G401.6 (cell line): ENCODE results near the gene UBE2U.
"Not testable (repeated sequence)": the region's sequence is repeated elsewhere in the genome, so short reads cannot be mapped to it uniquely, and the experiment has no call there.

Source experiments
- FAIRE-seq: peaks from 2 replicates; lab custom pipeline; 2012; peaks lifted over from hg19 to GRCh38; lab: Jason Lieb, UNC

The UBE2U gene

DNA sequence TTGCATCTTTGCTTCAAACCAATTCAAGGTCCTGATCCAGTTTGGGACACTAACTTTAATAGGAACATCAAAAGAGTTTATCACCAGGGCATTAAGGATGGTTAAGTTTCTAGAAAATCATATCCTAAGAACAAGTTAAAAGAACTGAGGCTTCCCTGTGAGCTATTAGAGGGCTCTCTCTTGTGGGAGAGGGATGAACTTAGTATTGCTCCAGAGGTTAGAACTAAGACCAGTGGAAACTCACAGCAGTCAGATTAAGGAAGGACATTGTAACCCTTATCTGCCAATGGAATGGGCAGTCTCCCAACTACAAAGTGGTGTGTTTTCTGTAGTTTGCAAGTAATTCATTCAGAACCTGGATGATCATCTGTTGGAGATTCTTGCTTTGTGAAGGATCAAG lies 36.8 kb downstream of the UBE2U start:
- no peak for FAIRE-seq

DNA sequence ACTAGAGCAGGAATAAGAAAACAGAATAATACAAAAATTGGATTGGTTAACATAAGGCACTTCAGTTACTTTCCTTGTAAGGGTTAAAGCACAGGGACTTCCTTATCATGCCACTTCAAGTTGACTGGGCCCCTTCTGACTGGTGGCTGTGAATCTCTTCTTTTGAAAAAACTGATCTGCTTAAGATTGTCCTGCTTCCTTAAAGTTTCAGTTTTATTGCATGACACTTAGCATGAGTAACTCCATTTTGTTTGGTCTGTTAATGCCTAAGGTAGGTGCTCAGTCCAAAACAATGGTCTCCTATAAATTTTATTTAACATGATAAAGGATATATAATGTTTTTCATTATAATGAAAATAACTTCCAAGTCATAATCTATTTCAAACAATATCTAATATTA lies 37.6 kb downstream of the UBE2U start:
- FAIRE-seq, result no peak

DNA sequence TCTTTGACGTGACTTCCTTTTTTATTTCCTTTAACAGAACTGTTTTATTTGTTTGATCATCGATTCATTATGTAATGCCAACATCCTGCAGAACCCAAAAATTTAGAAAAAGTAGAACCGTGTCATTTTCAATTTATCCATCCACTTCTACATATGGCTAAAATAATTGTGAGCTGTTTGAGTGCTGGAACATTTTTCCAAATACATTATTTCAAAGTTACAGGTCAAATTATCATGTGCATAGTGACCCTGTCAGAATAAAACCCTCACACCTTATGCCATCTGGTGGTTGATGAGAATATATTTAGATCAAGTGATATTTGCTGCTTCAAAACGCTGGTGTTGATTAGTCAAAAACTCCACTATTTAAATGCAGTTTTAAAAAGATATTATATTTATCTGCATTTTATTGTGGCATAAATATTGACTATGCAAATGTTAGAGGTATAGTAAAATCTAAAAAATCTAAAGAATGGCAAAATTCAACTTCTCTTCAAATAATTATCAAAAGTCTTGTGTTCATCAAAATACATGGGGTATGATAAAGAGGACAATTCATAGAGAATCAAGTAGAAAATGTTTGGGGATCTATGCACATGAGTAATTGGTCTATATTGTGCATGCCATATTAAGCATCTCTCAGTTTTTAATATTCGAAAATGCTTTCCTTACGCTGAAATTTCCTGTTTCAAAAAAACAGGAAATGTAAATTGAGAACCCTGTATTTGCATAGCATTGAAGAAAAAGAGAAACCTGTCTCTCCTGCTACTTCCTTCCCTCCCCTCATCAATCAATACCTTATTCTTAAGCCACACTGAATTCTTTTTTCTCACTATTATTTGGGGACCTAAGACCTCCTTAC lies 39.7 kb downstream of the UBE2U start:
- FAIRE-seq, result no peak

DNA sequence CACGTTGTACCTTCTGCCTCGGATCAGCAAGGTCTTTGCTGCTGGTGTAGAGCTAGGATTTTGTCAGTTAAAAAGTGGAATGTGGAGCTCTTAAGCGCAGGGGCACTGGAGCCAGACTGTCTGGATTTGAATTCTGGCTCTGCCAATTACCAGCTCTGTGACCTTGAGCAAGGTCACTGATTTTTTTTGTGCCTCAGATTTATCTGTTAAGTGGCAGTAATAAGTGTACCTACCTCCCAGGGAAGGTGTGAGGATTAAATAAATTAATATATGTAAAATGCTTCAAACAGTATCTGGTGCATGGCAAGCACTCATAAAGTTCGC lies 40.3 kb downstream of the UBE2U start:
- FAIRE-seq, result no peak

DNA sequence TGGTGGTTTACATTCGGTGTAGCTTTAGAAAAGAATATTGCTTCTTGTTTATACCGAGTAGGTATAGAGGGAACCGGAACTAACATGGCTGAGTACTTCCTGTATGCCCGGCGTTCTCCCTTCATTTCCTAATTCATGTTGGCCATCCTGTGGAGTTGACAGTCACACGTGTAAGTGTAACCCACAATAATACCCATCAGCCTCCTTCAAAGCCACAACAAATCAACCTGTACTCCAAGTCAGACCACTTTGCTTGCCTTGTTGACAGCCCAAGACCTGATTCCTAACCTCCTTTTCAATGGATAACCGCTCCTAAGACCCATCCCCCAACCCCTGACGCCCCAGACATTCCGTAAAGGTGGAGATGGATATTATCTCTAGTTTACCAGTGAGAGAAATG lies 42.1 kb downstream of the UBE2U start:
- no peak for FAIRE-seq

- peak; percentile 97 for FAIRE-seq
Measured at GRCh38 chr1:64246294-64246917, 43.0 kb downstream of the UBE2U start.

GRCh38 chr1:64248065-64248464 lies 44.6 kb downstream of the UBE2U start:
- FAIRE-seq, result no peak

GRCh38 chr1:64250472-64250871 lies 47.0 kb downstream of the UBE2U start:
- not testable (repeated sequence) for FAIRE-seq

GRCh38 chr1:64251971-64252370 lies 48.5 kb downstream of the UBE2U start:
- FAIRE-seq, result no peak

DNA sequence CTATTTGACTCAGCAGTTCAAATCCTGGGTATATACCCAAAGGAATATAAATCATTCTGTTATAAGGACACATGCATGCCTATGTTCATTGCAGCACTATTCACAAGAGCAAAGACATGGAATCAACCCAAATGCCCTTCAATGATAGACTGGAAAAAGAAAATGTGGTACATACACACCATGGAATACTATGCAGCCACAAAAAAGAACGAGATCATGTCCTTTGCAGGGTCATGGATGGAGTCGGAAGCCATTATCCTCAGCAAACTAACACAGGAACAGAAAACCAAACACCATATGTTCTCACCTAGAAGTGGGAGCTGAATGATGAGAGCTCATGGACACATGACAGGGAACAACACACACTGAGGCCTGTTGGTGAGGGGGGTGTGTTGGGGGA lies 53.8 kb downstream of the UBE2U start:
- not testable (repeated sequence) for FAIRE-seq

- not testable (repeated sequence) for FAIRE-seq
Measured at GRCh38 chr1:64258444-64258843, 55.0 kb downstream of the UBE2U start.

DNA sequence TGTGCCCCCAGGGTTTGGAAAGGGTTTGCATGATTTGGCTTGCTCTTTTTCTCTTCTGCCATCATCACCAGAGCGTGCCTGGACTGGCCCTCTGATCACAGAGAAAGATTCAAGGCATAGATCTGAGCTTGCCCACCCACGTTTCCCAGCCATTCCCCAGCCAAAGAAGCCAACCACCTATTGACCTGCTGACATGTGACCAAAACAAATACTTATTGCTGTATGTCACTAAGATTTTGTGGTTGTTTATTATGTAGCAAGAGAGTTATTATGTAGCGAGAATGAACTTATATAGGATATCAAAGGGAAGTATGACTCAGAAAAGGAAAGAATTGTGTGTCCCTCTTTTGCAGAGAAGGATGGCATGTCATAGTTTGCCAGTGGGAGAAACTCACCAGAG lies 59.9 kb downstream of the UBE2U start:
- no peak for FAIRE-seq

DNA sequence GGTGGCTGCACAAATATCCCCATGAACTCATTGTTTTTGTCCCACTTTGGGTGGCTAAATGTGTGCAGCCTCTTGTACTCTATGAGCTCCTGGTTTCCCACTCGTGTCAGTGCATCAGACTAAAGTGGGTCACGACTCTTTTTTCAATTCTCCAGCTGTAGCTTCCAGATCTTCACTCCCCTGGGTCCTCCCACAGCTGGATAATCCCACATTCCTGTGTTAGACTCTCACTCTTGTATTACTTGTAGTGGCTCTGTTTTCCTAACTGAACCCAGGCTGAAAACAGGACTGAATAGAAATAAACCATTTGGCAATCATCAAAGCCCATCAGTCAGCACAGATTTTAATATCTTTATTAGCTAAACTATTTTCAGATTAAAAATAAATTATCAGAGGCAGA lies 60.4 kb downstream of the UBE2U start:
- FAIRE-seq, result no peak

DNA sequence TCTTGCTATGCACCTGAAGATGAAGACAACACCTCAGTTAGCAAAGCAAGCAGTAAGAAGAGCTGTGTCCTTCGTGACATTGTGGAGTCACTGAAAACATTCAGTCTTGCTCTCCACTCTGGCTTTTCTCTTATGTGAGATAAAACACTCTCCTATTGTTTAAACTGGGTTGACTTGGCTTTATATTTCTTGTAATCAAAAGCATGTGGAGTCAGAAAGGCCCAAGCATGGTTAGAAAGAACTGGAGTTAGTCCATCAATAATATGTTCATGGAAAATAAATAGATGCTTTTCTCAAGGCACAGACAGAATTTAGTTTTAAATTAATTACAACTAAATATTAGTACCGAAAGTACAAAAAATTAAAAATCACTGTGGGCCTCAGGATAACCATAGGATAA lies 61.7 kb downstream of the UBE2U start:
- FAIRE-seq, result no peak

DNA sequence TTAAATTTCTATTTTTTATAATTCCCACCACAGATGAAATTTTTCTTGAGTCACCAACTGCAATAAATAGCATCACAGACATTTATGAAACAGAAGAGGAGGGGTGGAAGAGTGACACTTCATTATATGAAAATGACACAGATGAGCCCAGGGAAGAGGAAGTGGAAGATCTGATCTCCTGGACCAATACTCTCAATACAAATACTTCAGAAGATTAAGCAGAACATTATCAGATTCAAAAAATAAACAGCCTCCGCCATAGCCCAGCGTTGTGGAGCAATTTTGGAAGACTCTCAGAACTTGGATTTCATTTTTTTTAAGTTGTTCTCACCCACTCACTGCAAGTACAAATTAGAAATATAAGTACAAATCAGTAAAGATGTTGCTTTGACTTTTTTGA lies 63.6 kb downstream of the UBE2U start:
- no peak for FAIRE-seq

GRCh38 chr1:64268653-64269557 lies 65.5 kb downstream of the UBE2U start:
- FAIRE-seq, result peak; percentile 90

DNA sequence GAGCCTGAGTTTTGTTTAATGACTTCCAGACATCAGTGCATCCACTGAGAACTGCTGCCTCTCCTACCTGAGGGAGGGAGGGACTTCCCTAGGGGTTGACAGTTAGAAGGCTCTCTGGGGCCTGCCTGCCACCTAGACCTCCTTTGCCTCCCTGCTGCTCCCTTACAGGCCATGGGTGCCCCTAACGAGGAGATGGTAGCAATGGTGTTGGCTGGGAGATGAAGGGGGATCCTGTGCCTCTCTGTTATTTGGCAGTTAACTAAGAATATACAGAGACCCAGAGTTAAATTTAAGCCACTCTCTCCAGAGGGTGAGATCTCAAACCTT lies 66.1 kb downstream of the UBE2U start:
- no peak for FAIRE-seq

- FAIRE-seq, result no peak
Measured at GRCh38 chr1:64280001-64280400, 76.6 kb downstream of the UBE2U start.

GRCh38 chr1:64282351-64282750 lies 78.9 kb downstream of the UBE2U start:
- FAIRE-seq, result no peak

GRCh38 chr1:64287071-64287470 lies 83.6 kb downstream of the UBE2U start:
- FAIRE-seq, result no peak

DNA sequence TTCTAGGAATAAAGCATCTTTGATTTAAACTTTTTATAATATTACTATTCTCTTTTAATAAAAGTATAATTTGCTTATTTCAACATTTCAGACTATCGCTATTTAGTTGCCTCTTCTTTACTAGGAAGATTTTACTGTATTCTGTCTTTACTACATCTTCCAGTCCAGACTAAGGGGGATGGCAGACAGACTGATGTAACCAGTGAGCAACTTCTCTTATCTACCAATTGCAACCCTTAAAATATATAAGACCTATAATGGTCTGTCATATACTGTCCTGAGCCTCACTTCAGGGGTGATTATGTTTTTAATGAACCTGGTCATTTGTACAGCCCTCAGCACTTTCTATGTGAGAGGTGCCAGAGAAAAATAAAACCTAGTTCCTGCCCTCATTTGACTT lies 87.0 kb downstream of the UBE2U start:
- FAIRE-seq, result no peak

GRCh38 chr1:64291931-64292330 lies 88.5 kb downstream of the UBE2U start:
- FAIRE-seq, result no peak

GRCh38 chr1:64292399-64292798 lies 89.0 kb downstream of the UBE2U start:
- no peak for FAIRE-seq
